Lower lobe of right lung (tissue), 2 donors: ENCODE data around the gene TMED7. TPM values are rescaled to one million over a fixed set of nuclear protein-coding genes. Genes with fewer than 3 reads are reported as not detected.

Source experiments
- ATAC-seq, 2 donors: fragments of 200-7000 bp; cut with Tn5 transposase; one replicate each; pipeline ENCODE4 v1.9.1; 2020 to 2022; ENCODE audit warnings: mild to moderate bottlenecking in 2 of 2, moderate library complexity in 2 of 2
- DNase-seq: peaks from one replicate; pipeline ENCODE4 v3.0.0-alpha.2; 2020
- H3K27ac ChIP-seq: fragments of 200-600 bp; one replicate; pipeline ENCODE4 v1.8.0; 2022
- H3K27me3 ChIP-seq: fragments of 200-600 bp; one replicate; pipeline ENCODE4 v1.8.0; 2022; ENCODE audit warnings: low read depth
- H3K36me3 ChIP-seq: fragments of 200-600 bp; one replicate; pipeline ENCODE4 v1.8.0; 2022; ENCODE audit warnings: mild to moderate bottlenecking
- H3K4me1 ChIP-seq: fragments of 200-600 bp; one replicate; pipeline ENCODE4 v1.8.0; 2022
- H3K4me3 ChIP-seq: fragments of 200-600 bp; one replicate; pipeline ENCODE4 v1.8.0; 2022; ENCODE audit warnings: mild to moderate bottlenecking
- H3K9me3 ChIP-seq: fragments of 200-600 bp; one replicate; pipeline ENCODE4 v1.8.0; 2022
- intact Hi-C: fragments of 100-400 bp; cut with DNase I; formaldehyde crosslinking; loops from one replicate; pipeline ENCODE4 v1.11.0; 2022
- total RNA-seq: library from RNA; stranded (reverse); fragmentation: NEBNext Ultra II Directional; extraction: Animal tissue kit (Norgen Biotek cat#: 25700); gene quantifications from one replicate; pipeline ENCODE4 v1.2.1, GENCODE V29; 2021
- TF ChIP-seq, protein P1 (sequence below): fragments of 200-600 bp; IDR thresholded peaks from one replicate; pipeline ENCODE4 v1.8.0; 2022; ENCODE audit warnings: antibody characterized with exemption, mild to moderate bottlenecking
- donor health status: DM: no; HTN: yes; CAD: no; lungs with severe emphysema.

TMED7 gene
- total RNA-seq, 1 donor from 2014 or later: 82.2 TPM

DNA sequence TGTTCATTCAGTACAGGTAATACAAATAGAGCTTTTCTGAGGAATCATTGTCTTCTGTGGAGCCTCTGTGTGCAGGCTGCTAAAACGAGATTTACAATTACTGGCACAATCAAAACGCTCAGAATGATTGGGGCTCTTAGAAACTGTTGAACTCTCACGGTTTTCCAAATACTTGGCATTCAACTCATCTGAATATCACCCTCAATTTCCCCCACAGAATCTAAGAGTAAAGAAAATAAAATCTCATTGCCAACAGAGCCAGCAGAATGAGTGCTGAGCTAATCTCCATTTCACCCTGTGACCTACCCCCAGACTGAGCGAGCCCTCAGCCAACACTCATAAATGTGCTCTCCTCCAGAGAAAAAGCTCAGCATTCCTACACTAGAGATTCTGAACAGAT is 35.3 kb upstream of the TMED7 start:
- H3K36me3 ChIP-seq: no peaks in the 10 kb centered on the region
- peaks cover 4% of the 10 kb centered on the region for H3K9me3 ChIP-seq
- H3K4me1 ChIP-seq: no peaks in the 10 kb centered on the region
- intact Hi-C loops: no loop called here
- H3K27ac ChIP-seq: no peak overlapping the region
- no peak for ATAC-seq
- DNase-seq: no peak
- H3K27me3 ChIP-seq: peaks cover 3% of the 10 kb centered on the region
- TF ChIP-seq, protein P1, sequence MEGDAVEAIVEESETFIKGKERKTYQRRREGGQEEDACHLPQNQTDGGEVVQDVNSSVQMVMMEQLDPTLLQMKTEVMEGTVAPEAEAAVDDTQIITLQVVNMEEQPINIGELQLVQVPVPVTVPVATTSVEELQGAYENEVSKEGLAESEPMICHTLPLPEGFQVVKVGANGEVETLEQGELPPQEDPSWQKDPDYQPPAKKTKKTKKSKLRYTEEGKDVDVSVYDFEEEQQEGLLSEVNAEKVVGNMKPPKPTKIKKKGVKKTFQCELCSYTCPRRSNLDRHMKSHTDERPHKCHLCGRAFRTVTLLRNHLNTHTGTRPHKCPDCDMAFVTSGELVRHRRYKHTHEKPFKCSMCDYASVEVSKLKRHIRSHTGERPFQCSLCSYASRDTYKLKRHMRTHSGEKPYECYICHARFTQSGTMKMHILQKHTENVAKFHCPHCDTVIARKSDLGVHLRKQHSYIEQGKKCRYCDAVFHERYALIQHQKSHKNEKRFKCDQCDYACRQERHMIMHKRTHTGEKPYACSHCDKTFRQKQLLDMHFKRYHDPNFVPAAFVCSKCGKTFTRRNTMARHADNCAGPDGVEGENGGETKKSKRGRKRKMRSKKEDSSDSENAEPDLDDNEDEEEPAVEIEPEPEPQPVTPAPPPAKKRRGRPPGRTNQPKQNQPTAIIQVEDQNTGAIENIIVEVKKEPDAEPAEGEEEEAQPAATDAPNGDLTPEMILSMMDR: no peak
- no peak overlapping the region for H3K4me3 ChIP-seq

DNA sequence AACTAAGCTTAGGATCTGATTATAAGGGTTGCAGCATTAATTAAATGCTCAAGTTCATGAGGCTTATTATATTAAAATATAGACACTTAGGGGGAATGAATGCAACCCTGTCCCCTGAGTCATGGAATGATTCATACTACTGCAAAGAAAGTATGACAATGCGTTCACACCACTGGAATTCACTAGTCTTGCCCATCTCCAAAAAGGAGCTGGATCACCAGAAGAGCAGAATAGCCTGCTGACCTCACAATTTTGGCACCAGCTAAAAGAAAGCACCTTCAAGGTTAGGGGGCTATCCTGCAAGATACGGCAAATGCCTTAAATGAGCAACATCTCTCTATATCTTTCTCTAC is 32.0 kb upstream of the TMED7 start:
- no peak for ATAC-seq
- DNase-seq: no peak
- H3K27ac ChIP-seq: no peak overlapping the region
- TF ChIP-seq, protein P1: no peak
- H3K4me1 ChIP-seq: no peaks in the 10 kb centered on the region
- intact Hi-C loops: no loop called here
- peaks cover 3% of the 10 kb centered on the region for H3K27me3 ChIP-seq
- H3K4me3 ChIP-seq: no peak overlapping the region
- H3K36me3 ChIP-seq: no peaks in the 10 kb centered on the region
- peaks cover 4% of the 10 kb centered on the region for H3K9me3 ChIP-seq

- ATAC-seq (no peak), DNase-seq (no peak)
- Histone ChIP-seq H3K27ac (no peak overlapping the region), H3K36me3 (no peaks in the 10 kb centered on the region), H3K9me3 (peaks cover 4% of the 10 kb centered on the region), H3K4me3 (no peak overlapping the region), H3K4me1 (no peaks in the 10 kb centered on the region), H3K27me3 (no peaks in the 10 kb centered on the region)
- intact Hi-C loops: no loop called here
- TF ChIP-seq, protein P1: no peak
Measured at GRCh38 chr5:115657125-115657880, 31.5 kb upstream of the TMED7 start.

DNA sequence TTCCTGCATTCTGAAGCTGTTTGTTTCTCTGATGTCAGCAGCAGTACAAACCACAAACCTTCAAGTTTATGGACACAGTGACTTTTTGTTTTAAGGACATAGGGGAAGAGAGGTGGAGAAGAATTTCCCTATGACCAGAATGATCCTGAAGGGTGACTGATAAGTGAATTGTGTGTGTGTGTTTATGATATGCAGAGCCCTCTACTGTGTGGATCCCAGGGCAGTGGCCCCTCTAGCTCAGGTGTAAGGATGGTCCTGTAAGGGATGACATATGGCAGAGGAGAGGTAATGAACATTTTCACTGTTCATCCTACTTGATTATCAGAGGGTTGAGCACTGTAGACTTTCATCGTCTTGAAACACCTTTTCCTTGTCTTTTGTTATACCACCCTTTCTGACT is 30.6 kb upstream of the TMED7 start:
- Histone ChIP-seq H3K9me3 (peaks cover 4% of the 10 kb centered on the region), H3K36me3 (no peaks in the 10 kb centered on the region), H3K4me1 (no peaks in the 10 kb centered on the region), H3K27ac (no peak overlapping the region), H3K4me3 (no peak overlapping the region), H3K27me3 (no peaks in the 10 kb centered on the region)
- intact Hi-C loops: no loop called here
- ATAC-seq (no peak), DNase-seq (no peak)
- TF ChIP-seq, protein P1: no peak

GRCh38 chr5:115655994-115656393 is 30.2 kb upstream of the TMED7 start:
- Histone ChIP-seq H3K36me3 (no peaks in the 10 kb centered on the region), H3K27ac (no peak overlapping the region), H3K4me1 (no peaks in the 10 kb centered on the region), H3K27me3 (no peaks in the 10 kb centered on the region), H3K9me3 (peaks cover 4% of the 10 kb centered on the region), H3K4me3 (no peak overlapping the region)
- intact Hi-C loops: no loop called here
- DNase-seq: no peak
- TF ChIP-seq, protein P1: no peak
- ATAC-seq: no peak
